Measurements from ENCODE around the gene TEAD3. TPM values are rescaled to one million over a fixed set of nuclear protein-coding genes. Genes with fewer than 3 reads are reported as not detected.

The TEAD3 gene
- total RNA-seq, 2 donors from 2014 or later: 0.80 to 1.8 TPM

DNA sequence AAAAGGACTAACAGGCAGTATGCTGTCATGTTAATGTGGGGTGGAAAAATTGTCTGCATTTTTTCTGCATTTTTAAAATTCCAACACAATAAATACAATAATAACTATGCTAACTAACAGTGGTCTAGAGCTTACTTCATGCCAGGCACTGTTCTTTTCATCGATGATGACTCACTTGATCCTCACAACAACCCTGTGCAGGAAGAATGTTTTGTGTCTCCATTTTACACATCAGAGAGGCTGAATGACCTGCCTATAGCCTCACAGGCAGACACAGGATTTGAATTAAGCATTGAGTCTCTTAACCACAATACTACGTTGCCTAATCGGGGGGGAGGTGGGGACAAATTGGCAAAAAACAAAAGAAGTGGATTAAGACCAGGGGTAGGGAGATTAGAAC, 71.6 kb downstream of the TEAD3 start:
- Mint-ChIP-seq H3K4me1 (no peaks in the 10 kb centered on the region), H3K9me3 (peaks cover 4% of the 10 kb centered on the region), H3K27me3 (no peaks in the 10 kb centered on the region), H3K36me3 (ENCODE audit: low read depth) (peaks cover 69% of the 10 kb centered on the region), H3K4me3 (no peak overlapping the region), H3K27ac (no peak overlapping the region)
- ATAC-seq (replicated peaks): no peak

Other genes starting within 250 kb of the TEAD3 start
- gene ZNF76, start 237.3 kb downstream of the TEAD3 start, total RNA-seq: 10 to 100 TPM; 44.3 to 53.2 TPM
- 100 to 1,000 TPM; 117 to 133 TPM for gene DEF6, start 199.3 kb downstream of the TEAD3 start, total RNA-seq
- 10 to 100 TPM; 21.0 to 27.9 TPM for gene PPARD, start 154.5 kb downstream of the TEAD3 start, total RNA-seq
- gene FANCE, start 44.7 kb downstream of the TEAD3 start, total RNA-seq: 10 to 100 TPM in 1 of 2 donors, 1 to 10 TPM in 1; 8.4 to 18.2 TPM
- gene RPL10A, start 28.7 kb downstream of the TEAD3 start, total RNA-seq: 1,000 to 10,000 TPM; 1,667 to 1,900 TPM
- gene TULP1, start 15.8 kb upstream of the TEAD3 start, total RNA-seq: not detected
- 100 to 1,000 TPM in 1 of 2 donors, 10 to 100 TPM in 1; 39.9 to 101 TPM for gene FKBP5, start 191.8 kb upstream of the TEAD3 start, total RNA-seq
- 1 to 10 TPM; 1.8 to 1.9 TPM for gene ARMC12, start 240.0 kb upstream of the TEAD3 start, total RNA-seq

All from activated T-helper 17 cell treated with anti-CD3 and anti-CD28 coated beads, Interleukin-2, amount 50 U/mL, for 72 hours (primary cell).